NCI-H345 treated with DMSO at 0.1 percent for 48 hours (cell line): ENCODE results near the gene BRD9.
"Not testable (repeated sequence)": the region's sequence is repeated elsewhere in the genome, so short reads cannot be mapped to it uniquely, and the experiment has no call there.

Source experiments
- DNase-seq: peaks from one replicate; lab custom pipeline; 2025; ENCODE audit not compliant: unreplicated experiment; lab: John Stamatoyannopoulos, UW

The BRD9 gene

DNA sequence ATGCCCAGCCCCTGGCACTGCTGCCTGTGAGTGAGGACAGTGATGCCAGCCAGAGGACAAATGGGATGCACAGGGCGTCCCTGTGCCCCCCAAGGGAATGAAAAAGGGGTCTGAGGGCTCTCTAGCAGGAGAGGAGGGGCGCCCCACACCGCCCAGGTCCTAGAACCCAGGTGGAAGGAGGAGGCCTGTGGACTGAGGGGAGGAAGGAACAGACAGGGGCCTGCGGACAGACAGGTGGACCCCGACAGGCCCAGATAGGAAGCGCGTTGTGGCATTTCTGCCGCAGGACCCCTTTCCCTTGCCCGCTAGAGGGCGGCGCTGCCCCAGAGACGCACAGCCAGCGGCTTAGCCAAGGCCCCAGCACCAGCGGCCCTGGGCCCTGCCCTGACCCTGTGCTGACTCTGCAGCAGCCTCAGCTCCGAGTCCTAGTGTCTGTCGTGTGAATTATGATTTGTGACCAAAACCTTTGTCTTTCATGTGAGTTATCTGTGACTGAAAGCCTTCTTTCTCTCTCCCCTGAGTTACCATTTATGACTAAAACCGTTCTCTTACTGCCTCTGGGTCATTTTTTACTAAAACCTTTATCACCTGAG, 30.8 kb upstream of the BRD9 start:
- peak; percentile 42 for DNase-seq

DNA sequence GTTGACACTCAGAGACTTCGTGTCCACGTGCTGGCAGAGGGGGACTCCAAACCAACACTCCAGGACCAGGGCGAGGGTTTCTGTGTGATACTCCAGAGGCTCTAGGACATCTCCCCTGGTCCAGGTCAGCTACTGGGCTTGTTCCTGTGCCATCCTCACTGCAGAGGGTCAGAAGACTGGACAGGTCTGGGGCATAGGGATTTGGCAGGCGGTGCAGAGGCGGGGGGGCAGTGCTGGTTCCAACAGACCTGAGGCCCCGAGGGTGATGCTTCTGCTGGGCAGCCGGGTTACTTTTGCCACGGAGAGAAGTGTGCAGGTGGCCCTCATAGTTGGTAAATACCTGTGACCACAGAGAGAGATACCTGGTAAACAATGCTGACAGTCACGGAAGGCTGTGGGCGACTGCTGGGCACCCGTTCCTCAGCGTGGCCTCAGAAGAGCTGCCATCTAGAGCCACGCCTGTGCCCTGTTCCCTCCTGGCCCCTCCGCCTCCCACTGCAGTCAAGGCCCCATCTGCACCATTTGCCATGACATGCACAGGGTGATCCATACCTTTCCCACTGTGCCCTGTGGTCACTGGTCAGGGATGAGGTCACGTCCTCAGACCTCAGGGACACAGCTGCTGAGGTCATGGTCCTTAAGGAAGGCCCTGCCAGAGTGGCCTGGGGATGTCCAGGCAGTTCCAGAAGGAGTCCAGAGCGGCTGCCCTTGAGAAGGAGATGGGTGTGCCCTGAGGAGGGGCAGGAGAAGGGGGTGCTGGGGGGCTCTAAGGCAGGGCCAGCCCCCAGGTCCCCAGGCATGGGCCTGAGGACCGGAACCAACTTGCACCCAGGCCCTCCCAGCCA, 30.1 kb upstream of the BRD9 start:
- no peak for DNase-seq

DNA sequence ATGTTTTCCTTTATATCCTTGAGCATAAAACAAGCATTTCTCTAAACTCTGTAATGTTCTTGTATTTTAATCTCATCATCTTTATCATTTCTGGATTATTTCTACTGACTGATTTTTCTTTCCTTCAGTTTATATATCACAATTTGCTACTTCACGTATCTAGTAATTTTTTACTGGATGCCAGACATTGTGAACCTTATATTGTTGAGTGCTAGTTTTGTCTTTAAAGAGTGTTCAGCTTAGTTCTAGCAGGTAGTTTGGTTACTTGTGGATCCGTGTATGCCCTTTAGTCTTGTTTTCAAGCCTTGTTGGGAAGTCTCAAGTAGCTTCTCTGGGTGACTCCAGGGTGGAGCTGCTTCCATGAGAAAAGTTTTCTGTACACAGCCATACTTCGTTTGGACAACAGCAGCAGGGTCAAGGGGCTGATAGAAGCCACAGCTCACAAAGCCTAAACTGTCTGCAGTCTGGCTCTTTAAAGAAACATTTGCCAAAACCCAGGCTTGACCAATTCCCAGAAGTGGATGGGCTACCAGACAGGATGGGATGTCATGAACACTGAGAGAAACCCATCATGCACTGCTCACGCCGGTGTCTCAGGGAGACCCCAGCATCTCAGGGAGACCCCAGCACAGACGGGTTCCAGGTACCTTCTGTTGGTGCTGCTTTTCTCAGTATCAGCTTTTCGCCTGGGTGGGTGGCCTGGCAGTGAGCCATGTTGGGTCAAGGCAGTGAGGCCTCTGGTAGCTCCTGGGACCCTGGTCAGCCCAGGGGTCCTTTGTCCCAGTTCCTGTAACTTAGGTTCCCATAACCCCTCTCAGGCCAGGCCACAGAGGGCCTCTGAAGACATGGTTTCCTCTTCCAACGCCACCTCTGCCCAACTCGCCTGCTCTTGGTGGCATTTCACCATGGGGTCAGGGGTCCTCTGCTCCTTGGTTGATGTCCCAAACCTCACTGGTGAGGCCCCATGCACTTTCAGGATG, 29.1 kb upstream of the BRD9 start:
- no peak for DNase-seq

DNA sequence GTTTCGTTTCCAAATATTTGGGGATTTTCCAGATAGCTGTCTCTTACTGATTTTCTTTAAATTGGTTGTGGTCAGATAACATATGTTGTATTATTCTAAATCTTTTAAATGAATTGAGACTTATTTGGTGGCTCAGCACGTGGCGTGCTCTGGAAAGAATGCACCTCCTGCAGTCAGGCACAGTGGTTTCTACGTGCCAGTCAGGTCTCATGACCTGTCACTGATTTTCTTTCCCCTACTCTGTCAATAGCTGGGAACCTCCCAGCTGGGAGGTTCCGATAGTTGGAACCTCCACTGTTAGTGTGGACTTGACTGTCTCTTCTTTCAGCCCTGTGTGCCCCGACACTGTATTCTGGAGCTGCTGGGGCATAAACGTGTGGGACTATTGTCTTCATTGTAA, 27.7 kb upstream of the BRD9 start:
- no peak for DNase-seq

DNA sequence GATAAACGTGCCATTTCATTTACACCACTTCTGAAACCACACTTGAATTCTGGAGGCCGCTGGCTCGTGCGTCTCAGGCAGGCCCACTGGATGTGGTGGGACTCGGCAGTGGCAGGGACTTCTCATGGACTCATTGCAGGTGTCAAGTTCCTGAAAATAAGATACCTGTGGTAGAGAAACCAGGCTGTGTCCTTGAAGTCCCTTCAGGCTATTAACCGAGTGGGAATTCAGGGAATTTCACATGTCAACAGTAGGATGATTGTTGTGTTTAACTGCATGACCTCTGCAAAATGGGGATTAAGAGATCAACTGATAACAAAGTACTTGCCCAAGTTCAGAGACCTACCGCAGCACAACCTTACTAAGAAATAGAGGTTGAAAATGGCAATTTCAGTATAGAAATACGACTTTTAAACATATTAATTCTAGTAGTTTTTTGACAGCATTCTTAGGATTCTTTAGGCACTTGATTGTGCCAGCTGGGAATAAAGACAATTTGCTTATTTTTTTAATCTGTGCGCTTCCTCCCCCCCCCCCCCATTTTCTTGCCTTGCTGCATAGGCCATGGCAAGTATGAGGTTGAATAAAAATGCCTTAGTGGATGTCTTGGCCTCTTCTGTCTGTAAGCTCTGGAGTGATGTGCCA, 26.9 kb upstream of the BRD9 start:
- no peak for DNase-seq

DNA sequence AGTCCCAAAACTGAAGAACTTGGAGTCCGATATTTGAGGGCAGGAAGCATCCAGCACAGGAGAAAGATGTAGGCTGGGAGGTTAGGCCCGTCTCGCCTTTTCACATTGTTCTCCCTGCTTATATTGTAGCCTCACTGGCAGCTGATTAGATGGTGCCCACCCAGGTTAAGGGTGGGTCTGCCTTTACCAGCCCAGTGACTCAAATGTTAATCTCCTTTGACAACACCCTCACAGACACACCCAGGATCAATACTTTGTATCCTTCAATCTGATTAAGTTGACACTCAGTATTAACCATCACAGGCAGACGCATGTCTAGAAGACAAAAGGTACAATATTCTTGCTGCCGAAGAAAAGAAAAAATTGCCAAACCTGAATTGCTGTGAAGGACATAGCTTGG, 26.1 kb upstream of the BRD9 start:
- not testable (repeated sequence) for DNase-seq

DNA sequence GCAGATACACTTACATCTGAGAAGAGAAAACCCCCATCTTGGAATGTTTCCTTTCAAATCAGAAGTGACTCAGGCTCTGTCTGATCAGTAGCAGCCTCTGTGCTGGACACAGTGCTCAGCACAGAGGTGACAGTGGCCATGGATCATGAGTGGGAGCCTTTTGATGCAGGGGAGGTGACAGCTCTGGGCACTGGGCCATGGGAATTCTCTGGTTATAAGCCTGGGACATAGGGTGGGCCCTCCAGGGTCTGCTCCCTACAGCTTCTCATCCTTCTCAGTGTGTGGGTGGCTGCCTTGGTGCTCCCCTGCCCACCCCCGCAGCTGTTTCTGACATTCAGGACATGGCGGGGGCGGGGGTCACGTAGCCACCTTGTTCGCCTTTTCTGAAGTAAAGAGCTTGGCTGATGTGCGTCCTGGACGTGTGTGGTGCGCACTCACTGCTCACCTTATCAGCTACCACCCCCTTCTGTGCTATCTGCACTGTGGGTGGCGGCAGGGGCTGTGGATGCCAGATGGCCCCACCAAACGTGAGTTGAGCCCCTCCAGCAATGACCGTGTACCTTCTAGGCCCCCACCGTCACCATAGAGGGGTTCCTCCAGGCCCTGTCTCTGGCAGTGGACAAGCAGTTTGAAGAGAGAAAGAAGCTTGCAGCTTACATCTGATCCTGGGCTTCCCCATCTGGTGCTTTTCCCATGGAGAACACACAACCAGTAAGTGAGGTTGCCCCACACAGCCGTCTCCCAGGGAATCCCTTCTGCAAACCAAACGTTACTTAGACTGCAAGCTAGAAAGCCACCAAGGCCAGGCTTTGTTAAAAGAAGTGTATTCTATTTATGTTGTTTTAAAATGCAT, 24.1 kb upstream of the BRD9 start:
- DNase-seq, result no peak

DNA sequence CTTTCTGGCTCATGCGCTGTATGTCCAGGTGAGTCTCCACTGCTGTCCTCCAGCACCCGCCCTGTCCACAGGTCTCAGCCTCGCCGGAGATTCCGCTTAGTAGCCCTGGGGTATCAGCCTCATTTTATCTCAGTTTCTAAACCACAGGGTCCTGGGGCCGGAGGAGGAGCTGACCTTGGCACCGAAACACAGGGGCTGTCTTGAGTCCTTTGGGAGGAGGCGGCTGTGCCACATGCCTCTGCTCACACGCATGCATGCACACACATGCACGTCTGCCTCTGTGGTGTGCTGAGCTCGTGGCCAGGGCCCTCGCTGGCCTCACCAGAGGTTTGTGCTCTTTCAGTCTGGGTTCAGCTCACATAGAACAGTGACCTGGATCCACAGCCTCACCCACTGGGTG, 23.3 kb upstream of the BRD9 start:
- DNase-seq, result no peak

DNA sequence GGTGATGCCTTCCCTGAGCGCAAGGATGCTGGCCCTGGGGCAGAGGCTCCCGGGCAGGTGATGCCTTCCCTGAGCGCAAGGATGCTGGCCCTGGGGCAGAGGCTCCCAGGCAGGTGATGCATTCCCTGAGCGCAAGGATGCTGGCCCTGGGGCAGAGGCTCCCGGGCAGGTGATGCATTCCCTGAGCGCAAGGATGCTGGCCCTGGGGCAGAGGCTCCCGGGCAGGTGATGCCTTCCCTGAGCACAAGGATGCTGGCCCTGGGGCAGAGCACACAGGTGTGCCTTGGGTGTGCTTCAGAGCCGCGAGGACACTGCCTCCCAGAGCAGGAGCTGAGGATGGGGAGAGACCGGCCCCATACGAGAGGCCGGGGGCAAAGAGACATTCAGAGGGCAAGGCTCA, 22.7 kb upstream of the BRD9 start:
- DNase-seq, result not testable (repeated sequence)

DNA sequence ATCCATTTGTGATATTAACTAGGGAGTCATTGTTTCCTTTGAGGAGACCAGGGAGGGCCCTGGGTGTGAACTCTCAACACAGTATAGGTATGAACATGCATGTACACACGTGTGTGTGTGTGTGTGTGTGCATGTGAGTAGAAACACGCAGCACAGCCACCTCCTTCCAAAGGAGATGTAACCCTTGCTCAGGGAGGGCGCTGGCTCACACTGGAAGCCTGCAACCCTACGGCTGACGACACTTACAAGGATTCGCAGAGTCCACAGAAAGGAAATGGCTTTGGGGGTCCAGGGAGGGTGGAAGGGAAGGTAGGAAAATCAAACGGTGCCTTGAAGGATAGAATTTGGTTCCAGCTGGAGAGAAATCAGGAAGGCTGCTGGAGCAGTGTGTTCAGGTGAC, 22.0 kb upstream of the BRD9 start:
- DNase-seq, result no peak

DNA sequence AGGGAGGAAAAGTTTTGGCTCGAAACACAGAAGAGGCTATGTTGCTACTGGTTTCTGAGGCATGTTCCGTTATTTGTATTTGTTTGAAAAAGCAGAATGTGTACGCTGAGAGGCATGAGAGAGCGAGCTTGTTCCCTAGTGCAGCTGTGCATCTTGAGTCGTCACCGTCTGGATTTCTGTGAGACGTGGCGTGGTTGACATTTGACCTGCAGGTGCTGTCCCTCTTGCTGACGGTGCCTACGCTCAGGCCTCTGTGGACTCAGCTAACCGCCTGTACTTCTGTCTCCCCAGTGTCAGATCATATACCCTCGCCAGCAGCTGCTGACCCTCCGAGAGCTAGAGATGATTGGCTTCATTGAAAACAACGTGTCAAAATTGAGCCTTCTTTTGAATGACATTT, 21.6 kb upstream of the BRD9 start:
- DNase-seq, result no peak

DNA sequence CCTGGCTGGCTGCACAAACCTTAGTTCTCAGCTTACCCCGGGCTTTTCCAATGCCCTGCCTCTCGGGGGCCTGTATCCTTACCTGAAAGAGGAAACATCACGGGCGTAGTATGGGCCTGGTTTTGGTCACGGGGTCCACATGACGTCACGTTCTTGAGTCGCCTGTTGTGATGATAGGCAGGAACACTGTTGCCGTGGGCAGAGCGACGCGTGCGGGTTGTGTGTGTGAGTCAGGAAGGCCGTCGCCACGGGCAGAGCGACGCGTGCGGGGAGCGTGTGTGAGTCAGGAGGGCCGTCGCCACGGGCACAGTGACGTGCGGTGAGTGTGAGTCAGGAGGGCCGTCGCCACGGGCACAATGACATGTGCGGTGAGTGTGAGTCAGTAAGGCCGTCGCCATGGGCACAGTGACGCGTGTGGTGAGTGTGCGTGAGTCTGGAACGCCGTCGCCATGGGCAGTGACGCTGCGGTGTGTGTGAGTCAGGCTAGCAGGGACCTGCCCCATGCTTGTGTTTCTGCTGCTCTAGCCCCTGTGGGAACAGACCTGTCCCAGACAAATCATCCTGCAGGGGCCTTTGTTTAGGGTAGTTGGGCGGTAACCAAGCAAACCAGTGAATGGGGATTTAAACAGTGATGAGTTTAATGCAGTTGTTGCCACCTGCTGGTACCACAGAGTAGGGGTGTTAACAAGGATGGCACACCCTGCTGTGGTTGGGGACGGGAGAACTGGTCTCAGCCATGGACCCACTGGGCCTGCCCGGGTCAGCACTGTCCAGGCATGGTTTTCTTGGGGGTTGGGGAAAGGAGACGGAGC, 19.9 kb upstream of the BRD9 start:
- DNase-seq, result no peak

DNA sequence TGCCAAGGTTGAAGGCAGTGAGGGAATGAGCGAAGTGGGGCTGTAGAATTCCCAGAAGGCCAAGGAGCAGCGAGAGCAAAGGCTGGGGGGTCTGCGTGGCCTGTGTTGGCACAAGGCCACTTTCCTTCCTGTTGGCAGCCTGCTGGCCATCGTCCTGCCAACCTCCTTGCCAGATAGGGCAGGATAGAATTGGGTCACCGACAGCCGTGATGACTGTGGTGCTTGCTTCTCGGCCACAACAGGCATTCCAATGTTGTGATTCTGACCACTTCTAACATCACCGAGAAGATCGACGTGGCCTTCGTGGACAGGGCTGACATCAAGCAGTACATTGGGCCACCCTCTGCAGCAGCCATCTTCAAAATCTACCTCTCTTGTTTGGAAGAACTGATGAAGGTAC, 19.0 kb upstream of the BRD9 start:
- no peak for DNase-seq

DNA sequence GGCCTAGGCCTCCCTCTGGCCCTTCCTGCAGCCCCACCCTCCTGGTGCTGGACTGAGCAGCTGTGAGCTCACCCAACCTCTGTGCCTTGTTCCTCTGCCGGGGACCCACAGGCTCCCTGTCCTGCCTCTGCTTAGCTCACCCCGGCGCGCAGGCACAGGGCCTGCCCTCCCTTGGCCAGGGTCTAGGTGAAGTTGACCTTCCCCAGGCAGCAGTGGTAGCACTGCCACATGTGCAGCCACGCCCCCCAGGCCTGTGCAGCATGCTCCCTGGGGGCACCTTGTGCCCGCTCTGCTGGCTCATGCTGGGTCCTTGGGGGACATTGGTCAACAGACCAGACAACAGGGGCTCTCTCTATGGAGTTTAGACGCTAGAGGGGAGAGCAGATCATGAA, 18.2 kb upstream of the BRD9 start:
- DNase-seq, result no peak

DNA sequence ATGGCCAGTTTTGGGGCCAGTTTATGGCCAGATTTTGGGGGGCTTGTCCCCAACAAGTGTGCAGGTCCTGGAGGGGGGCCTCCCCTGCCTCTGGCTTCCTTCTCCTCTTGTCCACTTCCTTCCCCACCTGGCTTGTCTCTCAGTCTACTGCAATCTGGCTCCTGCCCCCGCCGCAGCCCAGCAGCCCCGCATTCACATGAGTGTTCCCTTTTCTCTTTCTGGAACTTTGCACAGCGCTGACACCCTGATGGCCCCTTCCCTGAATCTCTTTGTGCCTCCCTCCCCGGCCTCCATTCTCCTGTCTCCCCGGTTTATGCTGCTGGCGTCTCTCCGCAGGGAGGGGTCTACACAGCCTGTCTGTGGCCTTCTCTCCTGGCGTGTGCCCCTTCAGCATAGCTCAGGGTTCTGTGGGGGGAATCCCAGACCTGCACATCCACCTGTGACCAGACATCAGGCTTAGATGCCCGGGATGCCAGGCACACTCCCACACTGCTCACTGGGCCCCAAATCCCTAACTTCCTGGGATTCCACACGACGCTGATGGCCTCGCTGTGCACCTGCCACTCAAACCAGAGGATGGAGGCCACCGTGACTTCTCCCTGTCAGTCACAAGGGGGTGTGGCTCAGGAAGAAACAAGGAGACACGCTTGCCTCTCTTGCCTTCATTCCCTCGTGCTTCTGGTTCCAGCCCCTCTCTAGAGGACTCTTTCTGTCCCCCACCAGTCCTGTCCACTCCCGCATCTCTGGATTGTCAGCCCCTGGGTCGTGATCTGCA, 17.6 kb upstream of the BRD9 start:
- no peak for DNase-seq

DNA sequence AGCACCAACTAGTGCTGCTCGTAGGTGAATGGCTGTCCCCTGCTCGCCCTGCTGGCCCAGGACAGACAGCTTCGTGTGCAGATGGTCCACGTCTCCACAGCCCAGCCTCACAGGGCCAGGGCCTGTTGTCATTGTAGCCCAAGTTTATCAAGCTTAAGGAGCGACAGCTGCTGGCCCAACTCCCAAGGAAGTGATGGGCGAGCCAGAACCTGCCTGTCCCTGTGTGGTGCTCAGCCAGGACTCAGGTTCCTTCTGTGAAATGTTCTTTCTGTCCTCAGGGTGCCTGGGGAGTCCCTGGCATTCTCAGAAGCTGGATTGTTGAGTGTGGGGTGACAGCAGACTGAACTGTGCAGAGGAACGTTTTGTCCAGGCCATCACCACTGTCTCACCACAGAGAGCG, 16.5 kb upstream of the BRD9 start:
- no peak for DNase-seq

DNA sequence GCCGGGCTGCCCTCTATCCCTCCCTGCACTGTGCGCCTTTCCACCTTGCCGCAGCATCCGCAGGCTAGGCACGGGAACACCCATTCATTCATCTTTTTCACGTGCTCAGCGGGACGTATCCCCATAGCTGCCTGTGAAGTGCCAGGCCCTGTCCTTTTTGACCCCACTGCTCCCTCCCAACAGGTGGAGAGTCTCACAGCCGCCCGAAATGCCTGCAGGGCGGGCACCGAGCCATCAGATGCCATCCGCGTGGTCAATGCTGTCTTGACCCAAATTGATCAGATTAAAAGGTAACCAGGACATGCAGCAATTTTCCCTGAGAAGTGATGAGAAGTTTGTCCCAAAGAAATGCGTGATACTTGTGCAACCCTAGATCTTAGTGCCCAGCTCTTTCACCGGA, 15.6 kb upstream of the BRD9 start:
- no peak for DNase-seq

DNA sequence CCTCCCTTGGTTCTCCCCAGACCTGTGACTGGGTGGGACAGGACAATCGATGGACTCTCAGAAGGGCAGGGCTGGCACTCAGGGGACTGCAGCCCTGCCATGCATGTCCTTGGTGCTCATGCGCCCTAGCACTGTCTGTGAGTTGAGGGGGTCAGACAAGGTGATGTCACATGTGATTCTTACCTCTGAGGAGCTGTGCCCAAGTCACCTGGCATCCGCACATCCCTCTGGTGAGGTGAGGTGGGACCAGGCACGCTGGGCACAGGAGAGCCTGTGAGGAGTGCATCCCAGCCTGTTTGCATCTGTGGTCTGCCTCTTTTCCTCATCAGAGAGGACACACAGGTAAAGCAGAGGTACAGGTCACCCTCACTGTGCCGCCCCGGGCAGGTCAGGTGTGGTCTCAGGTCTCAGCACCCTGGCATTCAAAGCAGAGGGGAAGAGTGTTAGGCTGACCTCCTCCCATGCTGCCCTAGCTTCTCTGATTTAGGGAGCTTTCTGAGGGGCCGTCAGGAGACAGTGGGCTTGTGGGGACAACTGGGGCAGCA, 14.8 kb upstream of the BRD9 start:
- DNase-seq, result no peak
